HepG2 (cell line): Measurements from ENCODE around the gene AURKA. TPM values are rescaled to one million over a fixed set of nuclear protein-coding genes. Genes with fewer than 3 reads are reported as not detected.

Source experiments
- AGO1 ChIP-seq: fragments of 200-400 bp; formaldehyde crosslinking; IDR thresholded peaks from 2 replicates; pipeline ENCODE4 v1.6.1; 2017; ENCODE audit warnings: mild to moderate bottlenecking, low read depth, low read length, moderate library complexity; ENCODE audit not compliant: poor library complexity, severe bottlenecking
- BORCS8-MEF2B ChIP-seq: sonication (generic); formaldehyde crosslinking; IDR thresholded peaks from 2 replicates; pipeline ENCODE4 v1.8.0; 2022; ENCODE audit warnings: mild to moderate bottlenecking, missing genetic modification reagents
- CENPT ChIP-seq: sonication (generic); formaldehyde crosslinking; IDR thresholded peaks from 2 replicates; pipeline ENCODE4 v1.8.0; 2022; ENCODE audit warnings: low read depth, mild to moderate bottlenecking, moderate library complexity, missing genetic modification reagents
- DNMT1 ChIP-seq: sonication (generic); formaldehyde crosslinking; IDR thresholded peaks from 2 replicates; pipeline ENCODE4 v1.5.1; 2020; ENCODE audit warnings: mild to moderate bottlenecking, missing genetic modification reagents
- PAXIP1 ChIP-seq: sonication (generic); formaldehyde crosslinking; conservative IDR thresholded peaks from 2 replicates; pipeline ENCODE4 v1.4.0; 2020; ENCODE audit warnings: mild to moderate bottlenecking, missing genetic modification reagents, moderate library complexity
- RBFOX2 ChIP-seq: fragments of 200-400 bp; formaldehyde crosslinking; IDR thresholded peaks from 2 replicates; pipeline ENCODE4 v1.6.1; 2017; ENCODE audit warnings: low read depth, mild to moderate bottlenecking, low read length
- SMAD9 ChIP-seq: sonication (generic); formaldehyde crosslinking; IDR thresholded peaks from 2 replicates; pipeline ENCODE4 v1.5.1; 2020; ENCODE audit warnings: mild to moderate bottlenecking, missing genetic modification reagents
- ZC3H13 ChIP-seq: sonication (generic); formaldehyde crosslinking; IDR thresholded peaks from 2 replicates; pipeline ENCODE4 v1.8.1; 2023; ENCODE audit warnings: mild to moderate bottlenecking, missing genetic modification reagents, moderate library complexity
- polyA plus RNA-seq, 8 experiments: library from polyadenylated mRNA; depleted of rRNA in 3 of 8; stranded (reverse) in 7 of 8; unstranded in 1 of 8; fragments of >200 nt; fragmentation: Illumina TruSeq in 4 of 8; extraction: Trizol in 4 of 8; gene quantifications; 2 replicates each; pipeline versions ENCODE4 v1.2.1 to v1.2.3, GENCODE V29; 2011 to 2016; ENCODE audit warnings: low read depth in 4 of 8, missing spikeins in 1 of 8, mixed read lengths in 1 of 8; ENCODE audit not compliant: insufficient read depth in 1 of 8
- total RNA-seq, 5 experiments: library from RNA; depleted of rRNA; stranded (reverse); fragments of >200 nt; fragmentation: Illumina TruSeq; extraction: Trizol; gene quantifications; 2 replicates each; pipeline ENCODE4 v1.2.3, GENCODE V29; 2016; ENCODE audit warnings: low read depth in 1 of 5

The AURKA gene
- total and polyA plus RNA-seq, 2 of the 13 experiments (the other 11 are each of a cell fraction or from before 2014, with no cell fraction given), result 96.4 to 224 TPM

DNA sequence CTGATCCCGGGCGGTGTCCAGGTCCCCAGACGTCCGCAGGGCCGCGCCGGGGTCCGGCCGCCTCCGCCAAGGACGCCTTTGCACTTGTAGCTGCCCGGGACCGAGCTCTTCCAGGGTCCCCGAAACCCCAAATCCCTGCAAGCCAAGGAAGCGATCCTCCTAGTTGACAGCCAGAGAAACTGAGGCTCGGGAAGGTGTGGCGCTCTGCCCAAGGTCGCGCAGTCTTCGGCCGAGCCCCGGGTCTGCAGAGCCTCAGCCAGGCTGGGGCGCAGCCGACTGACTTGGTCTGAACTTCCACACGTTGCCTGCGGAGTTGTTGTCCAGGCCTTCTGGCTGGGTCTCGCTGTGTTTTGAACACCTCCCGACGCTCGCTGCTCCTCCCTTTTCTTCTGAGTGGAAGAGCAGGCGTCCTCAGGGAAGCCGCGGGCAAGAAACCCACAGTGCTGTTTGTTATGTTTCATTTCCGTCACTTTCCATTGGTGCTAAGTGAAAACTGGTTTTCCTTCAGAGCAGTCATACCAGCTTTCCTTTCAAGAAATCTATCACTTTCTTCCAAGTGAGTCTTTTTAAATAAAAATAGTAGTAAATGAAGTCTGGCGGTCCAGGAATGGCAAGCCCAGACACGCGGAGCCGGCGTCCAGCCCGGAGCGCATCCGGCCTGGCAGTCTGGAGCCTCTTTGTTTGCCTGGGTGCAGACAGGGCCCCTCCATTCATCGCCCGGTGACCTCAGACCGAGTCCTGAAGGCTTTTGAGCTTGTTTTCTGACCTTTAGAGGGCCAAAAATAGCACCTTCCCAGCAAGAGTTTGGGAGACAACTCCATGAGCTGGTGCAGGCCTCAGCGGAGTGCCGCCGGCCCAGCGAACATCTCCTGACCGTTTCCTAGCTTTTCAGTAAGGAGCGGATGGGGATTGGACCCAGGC, 32.5 kb downstream of the AURKA start (continued):
- TF ChIP-seq SMAD9 (CRISPR knock-in tag), result 0 out of 2 replicates have a peak, but pooled peaks have one; percentile 82
- no peak for TF ChIP-seq AGO1
- TF ChIP-seq ZC3H13, result peak; percentile 58; the same call in 1 of the 2 replicates
- peak; percentile 59; the same call in 1 of the 2 replicates for TF ChIP-seq PAXIP1
- TF ChIP-seq RBFOX2, result peak; percentile 78
- TF ChIP-seq DNMT1, result no peak
- TF ChIP-seq BORCS8-MEF2B (CRISPR knock-in tag), result peak; percentile 78
- TF ChIP-seq CENPT (CRISPR knock-in tag), result 0 out of 2 replicates have a peak, but pooled peaks have one; percentile 8
- TF ChIP-seq, all 625 proteins: peak for 208
